CD8-positive, alpha-beta memory T cell (primary cell): ENCODE measurements around the gene PEX26. TPM values are rescaled to one million over a fixed set of nuclear protein-coding genes. Genes with fewer than 3 reads are reported as not detected.

Source experiments
- CTCF ChIA-PET: fragments of 350-600 bp; sonication (Branson Sonifier 250); formaldehyde crosslinking; loops from one replicate; lab custom pipeline; 2021; ENCODE audit warnings: antibody characterized with exemption; lab: Charles Lee
- POLR2A ChIA-PET: fragments of 350-600 bp; sonication (Branson Sonifier 250); formaldehyde crosslinking; loops from one replicate; lab custom pipeline; 2021; ENCODE audit warnings: antibody characterized with exemption; lab: Charles Lee
- DNase-seq, 5 donors: peaks; one replicate each; pipeline versions ENCODE4 v3.0.0 to v3.0.0-alpha.2; 2020 to 2022; ENCODE audit warnings: mixed read lengths in 1 of 5
- H3K27ac ChIP-seq: one replicate; pipeline ENCODE4 v1.7.0; 2013; ENCODE audit warnings: low read depth, mild to moderate bottlenecking, low read length, moderate library complexity
- H3K27me3 ChIP-seq: 2 replicates; pipeline ENCODE4 v1.7.0; 2013; ENCODE audit warnings: low read length, mild to moderate bottlenecking; ENCODE audit not compliant: insufficient read depth, poor library complexity, severe bottlenecking
- H3K36me3 ChIP-seq: 2 replicates; pipeline ENCODE4 v1.7.0; 2013; ENCODE audit warnings: mild to moderate bottlenecking, low read length, moderate library complexity; ENCODE audit not compliant: insufficient read depth
- H3K4me1 ChIP-seq: 2 replicates; pipeline ENCODE4 v1.7.0; 2013; ENCODE audit warnings: mild to moderate bottlenecking, low read length, moderate library complexity; ENCODE audit not compliant: insufficient read depth
- H3K4me3 ChIP-seq: 2 replicates; pipeline ENCODE4 v1.7.0; 2013; ENCODE audit warnings: mild to moderate bottlenecking, low read length
- H3K9me3 ChIP-seq: 2 replicates; pipeline ENCODE4 v1.7.0; 2013; ENCODE audit warnings: mild to moderate bottlenecking, low read length
- H3K27ac Mint-ChIP-seq, 8 donors: one replicate each; pipeline ENCODE4 v1.8.0; 2020 to 2021; ENCODE audit warnings: mixed read lengths in 8 of 8, mild to moderate bottlenecking in 6 of 8, inconsistent platforms in 3 of 8, moderate library complexity in 3 of 8
- H3K27me3 Mint-ChIP-seq, 2 donors: one replicate each; pipeline ENCODE4 v1.8.0; 2020 to 2021; ENCODE audit warnings: mixed read lengths in 2 of 2, mild to moderate bottlenecking in 1 of 2, moderate library complexity in 1 of 2
- H3K36me3 Mint-ChIP-seq, 3 donors: one replicate each; pipeline ENCODE4 v1.8.0; 2020 to 2021; ENCODE audit warnings: mixed read lengths in 3 of 3, inconsistent platforms in 1 of 3, mild to moderate bottlenecking in 1 of 3
- H3K4me1 Mint-ChIP-seq, 3 donors: one replicate each; pipeline ENCODE4 v1.8.0; 2020 to 2021; ENCODE audit warnings: mixed read lengths in 3 of 3, inconsistent platforms in 1 of 3, mild to moderate bottlenecking in 1 of 3
- H3K4me3 Mint-ChIP-seq, 7 donors: one replicate each; pipeline ENCODE4 v1.8.0; 2020 to 2021; ENCODE audit warnings: mixed read lengths in 7 of 7, mild to moderate bottlenecking in 6 of 7, moderate library complexity in 4 of 7, inconsistent platforms in 2 of 7
- H3K9me3 Mint-ChIP-seq, 5 donors: one replicate each; pipeline ENCODE4 v1.8.0; 2020 to 2022; ENCODE audit warnings: mixed read lengths in 5 of 5, mild to moderate bottlenecking in 3 of 5, moderate library complexity in 2 of 5, inconsistent platforms in 1 of 5
- polyA plus RNA-seq: library from polyadenylated mRNA; unstranded; fragments of 300-500 nt; fragmentation: Illumina TruSeq; gene quantifications from one replicate; pipeline ENCODE4 v1.2.3, GENCODE V29; 2021
- total RNA-seq, 2 experiments: library from RNA; stranded (reverse); gene quantifications; one replicate each; pipeline ENCODE4 v1.2.3, GENCODE V29; 2021

PEX26 gene
- total and polyA plus RNA-seq, 3 experiments from 2014 or later = 6.0 to 59.3 (median 56.7) TPM

- Histone ChIP-seq H3K27me3 (no peaks in the 10 kb centered on the region), H3K36me3 (peaks cover 3% of the 10 kb centered on the region), H3K27ac (peak overlapping the region; percentile 84), H3K9me3 (no peaks in the 10 kb centered on the region), H3K4me1 (peaks cover 37% of the 10 kb centered on the region), H3K4me3 (peak overlapping the region; percentile 93)
- Mint-ChIP-seq H3K4me3 (peak overlapping the region; percentile 91 to 99 (median 95)), H3K27ac (peak overlapping the region; percentile 92 to 100 (median 97)), H3K9me3 (no peaks in the 10 kb centered on the region), H3K4me1 (peaks cover 48 to 56% (median 56%) of the 10 kb centered on the region in 3 donors), H3K27me3 (no peaks in the 10 kb centered on the region), H3K36me3 (peaks cover 5 to 37% (median 17%) of the 10 kb centered on the region in 3 donors)
- no peak for DNase-seq
- CTCF ChIA-PET = interaction anchor here (1.0 to 7.4 kb wide), 8 partner anchors 53 to 335 kb away, joined by 3 to 115 read pairs (median 4); no protein-coding TSS in a partner anchor
- POLR2A ChIA-PET = interaction anchor here (1.1 to 2.0 kb wide), 3 partner anchors 15 to 438 kb away, joined by 4 to 24 read pairs (median 4); partner anchors contain the start of genes BCL2L13 and USP18
Observed at GRCh38 chr22:18077087-18077638, 627 bp upstream of the PEX26 start.

DNA sequence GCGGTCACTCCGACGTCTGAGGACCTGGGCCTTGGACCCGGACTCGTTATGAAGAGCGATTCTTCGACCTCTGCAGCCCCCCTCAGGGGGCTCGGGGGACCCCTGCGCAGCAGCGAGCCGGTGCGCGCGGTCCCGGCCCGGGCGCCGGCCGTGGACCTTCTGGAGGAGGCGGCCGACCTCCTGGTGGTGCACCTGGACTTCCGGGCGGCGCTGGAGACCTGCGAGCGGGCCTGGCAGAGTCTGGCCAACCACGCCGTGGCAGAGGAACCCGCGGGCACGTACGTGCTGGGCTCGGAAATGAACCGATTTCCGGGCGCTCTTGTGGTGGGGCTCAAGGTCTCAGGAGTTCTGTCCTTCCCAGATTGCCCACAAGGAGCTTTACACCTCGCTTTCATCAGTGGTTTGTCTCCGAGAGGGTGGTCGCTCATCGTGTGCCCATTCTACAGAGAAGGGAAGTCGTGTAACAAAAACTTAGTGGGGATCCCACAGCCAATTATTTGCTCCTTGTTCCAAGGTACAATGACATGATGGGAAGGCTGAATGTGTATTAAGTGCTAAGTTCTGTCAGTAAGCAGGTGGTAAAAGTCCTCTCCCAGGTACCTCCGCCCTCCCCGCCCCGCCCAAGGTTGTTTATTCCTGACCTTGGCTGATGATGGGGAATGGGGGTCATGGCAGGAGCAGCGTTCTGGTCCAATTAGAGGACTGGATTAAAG lies 695 bp downstream of the PEX26 start:
- Mint-ChIP-seq H3K4me1 (peaks cover 57 to 67% (median 67%) of the 10 kb centered on the region in 3 donors), H3K4me3 (peak overlapping the region; percentile 91 to 99 (median 95)), H3K27ac (peak overlapping the region; percentile 81 to 100 (median 97)), H3K9me3 (no peaks in the 10 kb centered on the region), H3K36me3 (peaks cover 5 to 50% (median 26%) of the 10 kb centered on the region in 3 donors), H3K27me3 (no peaks in the 10 kb centered on the region)
- peaks cover 14% of the 10 kb centered on the region for H3K36me3 ChIP-seq
- H3K9me3 ChIP-seq = no peaks in the 10 kb centered on the region
- peak overlapping the region; percentile 93 for H3K4me3 ChIP-seq
- peak in 4 of 5 donors; percentile 10 to 58 (median 33) for DNase-seq
- ChIA-PET POLR2A (interaction anchor here (1.4 to 2.0 kb wide), 3 partner anchors 11 to 71 kb away, joined by 3 to 24 read pairs (median 4); partner anchors contain the start of gene USP18), CTCF (interaction anchor here (0.8 to 7.4 kb wide), 4 partner anchors 73 to 907 kb away, joined by 3 to 115 read pairs (median 4); no protein-coding TSS in a partner anchor)
- H3K27ac ChIP-seq = peak overlapping the region; percentile 84
- no peaks in the 10 kb centered on the region for H3K27me3 ChIP-seq
- H3K4me1 ChIP-seq = peaks cover 37% of the 10 kb centered on the region

GRCh38 chr22:18079706-18080233 lies 2.0 kb downstream of the PEX26 start:
- Mint-ChIP-seq H3K27ac (peak overlapping the region in 6 of 8 donors; percentile 51 to 92 (median 66)), H3K27me3 (no peaks in the 10 kb centered on the region), H3K4me1 (peaks cover 57 to 67% (median 67%) of the 10 kb centered on the region in 3 donors), H3K36me3 (peaks cover 5 to 57% (median 26%) of the 10 kb centered on the region in 3 donors), H3K9me3 (no peaks in the 10 kb centered on the region), H3K4me3 (peak overlapping the region; percentile 79 to 99 (median 93))
- Histone ChIP-seq H3K36me3 (peaks cover 19% of the 10 kb centered on the region), H3K27ac (no peak overlapping the region), H3K4me3 (no peak overlapping the region), H3K27me3 (no peaks in the 10 kb centered on the region), H3K4me1 (peaks cover 37% of the 10 kb centered on the region), H3K9me3 (no peaks in the 10 kb centered on the region)
- CTCF ChIA-PET = interaction anchor here (1.4 kb wide), 1 partner anchor 338 kb away, joined by 5 read pairs; no protein-coding TSS in a partner anchor
- POLR2A ChIA-PET = interaction anchor here (1.4 kb wide), 1 partner anchor 10 kb away, joined by 3 read pairs; no protein-coding TSS in a partner anchor
- no peak for DNase-seq

DNA sequence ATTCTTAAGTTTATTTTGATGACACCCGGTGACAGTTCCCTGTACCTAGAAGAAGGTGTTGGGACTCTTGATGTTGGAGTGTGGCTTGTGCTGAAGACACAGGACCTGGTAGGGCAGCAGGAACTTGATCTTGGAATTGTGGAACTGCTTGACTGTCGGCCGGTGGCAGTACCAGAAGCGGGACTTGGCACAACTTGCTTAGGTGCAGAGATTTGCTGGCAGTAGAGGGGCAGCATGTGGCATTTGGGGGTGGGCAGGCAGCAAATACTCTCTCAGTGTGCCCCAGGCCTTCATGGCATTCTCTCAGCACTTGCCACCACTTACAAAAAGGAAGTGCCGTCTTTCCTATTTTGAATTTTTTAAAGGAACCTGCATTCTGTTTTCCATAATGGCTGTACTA lies 3.6 kb downstream of the PEX26 start:
- Mint-ChIP-seq H3K4me1 (peaks cover 51 to 60% (median 59%) of the 10 kb centered on the region in 3 donors), H3K36me3 (peaks cover 5 to 73% (median 29%) of the 10 kb centered on the region in 3 donors), H3K27me3 (no peaks in the 10 kb centered on the region), H3K4me3 (peak overlapping the region in 1 of 7 donors; percentile 67), H3K9me3 (no peaks in the 10 kb centered on the region), H3K27ac (peak overlapping the region in 3 of 8 donors; percentile 9 to 92 (median 22))
- no peak overlapping the region for H3K27ac ChIP-seq
- no peak overlapping the region for H3K4me3 ChIP-seq
- peaks cover 30% of the 10 kb centered on the region for H3K4me1 ChIP-seq
- DNase-seq = no peak
- POLR2A ChIA-PET = no interaction called here
- peaks cover 19% of the 10 kb centered on the region for H3K36me3 ChIP-seq
- H3K27me3 ChIP-seq = no peaks in the 10 kb centered on the region
- CTCF ChIA-PET = interaction anchor here (0.6 kb wide), 1 partner anchor 24 kb away, joined by 3 read pairs; no protein-coding TSS in a partner anchor
- H3K9me3 ChIP-seq = no peaks in the 10 kb centered on the region

DNA sequence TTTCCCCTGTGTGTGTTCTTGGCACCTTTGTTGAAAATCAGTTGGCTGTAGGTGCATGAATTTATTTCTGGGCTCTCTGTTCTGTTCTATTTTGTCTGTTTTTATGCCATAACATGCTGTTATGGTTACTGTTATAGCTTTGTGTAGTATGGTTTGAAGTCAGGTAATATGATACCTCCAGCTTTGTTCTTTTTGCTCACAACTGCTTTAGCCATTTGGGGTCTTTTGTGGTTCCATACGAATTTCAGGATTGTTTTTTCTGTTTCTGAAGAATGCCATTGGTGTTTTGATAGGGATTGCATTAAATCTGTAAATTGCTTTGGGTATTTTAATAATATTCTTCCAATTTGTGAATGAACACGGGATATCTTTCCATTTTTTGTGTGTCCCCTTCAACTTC lies 4.7 kb downstream of the PEX26 start:
- H3K27me3 Mint-ChIP-seq = no peaks in the 10 kb centered on the region
- H3K4me3 ChIP-seq = no peak overlapping the region
- H3K9me3 ChIP-seq = no peaks in the 10 kb centered on the region
- peak overlapping the region in 1 of 8 donors; percentile 17 for H3K27ac Mint-ChIP-seq
- DNase-seq = no peak
- H3K4me3 Mint-ChIP-seq = peak overlapping the region in 1 of 7 donors; percentile 67
- no peaks in the 10 kb centered on the region for H3K9me3 Mint-ChIP-seq
- H3K36me3 ChIP-seq = peaks cover 24% of the 10 kb centered on the region
- ChIA-PET CTCF (no interaction called here), POLR2A (no interaction called here)
- H3K27me3 ChIP-seq = no peaks in the 10 kb centered on the region
- peaks cover 20% of the 10 kb centered on the region for H3K4me1 ChIP-seq
- peaks cover 43 to 50% (median 50%) of the 10 kb centered on the region in 3 donors for H3K4me1 Mint-ChIP-seq
- no peak overlapping the region for H3K27ac ChIP-seq
- H3K36me3 Mint-ChIP-seq = peaks cover 5 to 82% (median 29%) of the 10 kb centered on the region in 3 donors

DNA sequence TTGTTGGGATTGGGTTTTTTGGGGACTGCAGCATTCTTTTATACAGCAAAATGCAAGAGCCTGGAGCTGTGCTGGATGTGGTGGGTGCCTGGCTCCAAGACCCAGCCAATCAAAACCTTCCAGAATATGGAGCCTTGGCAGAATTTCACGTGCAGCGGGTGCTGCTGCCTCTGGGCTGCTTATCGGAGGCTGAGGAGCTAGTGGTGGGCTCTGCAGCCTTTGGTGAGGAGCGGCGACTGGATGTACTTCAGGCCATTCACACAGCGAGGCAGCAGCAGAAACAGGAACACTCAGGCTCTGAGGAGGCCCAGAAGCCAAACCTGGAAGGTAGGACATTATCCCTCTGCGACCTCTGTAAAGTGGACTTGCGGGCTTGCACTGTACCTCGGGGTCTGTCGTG lies 5.6 kb downstream of the PEX26 start:
- H3K4me3 Mint-ChIP-seq = peak overlapping the region in 1 of 7 donors; percentile 23
- H3K9me3 Mint-ChIP-seq = no peaks in the 10 kb centered on the region
- H3K36me3 Mint-ChIP-seq = peaks cover 5 to 87% (median 29%) of the 10 kb centered on the region in 3 donors
- POLR2A ChIA-PET = no interaction called here
- H3K27me3 Mint-ChIP-seq = no peaks in the 10 kb centered on the region
- Histone ChIP-seq H3K27me3 (no peaks in the 10 kb centered on the region), H3K4me1 (peaks cover 20% of the 10 kb centered on the region), H3K27ac (no peak overlapping the region), H3K36me3 (peaks cover 33% of the 10 kb centered on the region), H3K9me3 (no peaks in the 10 kb centered on the region), H3K4me3 (no peak overlapping the region)
- DNase-seq = no peak
- peak overlapping the region in 2 of 8 donors; percentile 36 to 43 for H3K27ac Mint-ChIP-seq
- H3K4me1 Mint-ChIP-seq = peaks cover 38 to 45% (median 44%) of the 10 kb centered on the region in 3 donors
- CTCF ChIA-PET = no interaction called here

DNA sequence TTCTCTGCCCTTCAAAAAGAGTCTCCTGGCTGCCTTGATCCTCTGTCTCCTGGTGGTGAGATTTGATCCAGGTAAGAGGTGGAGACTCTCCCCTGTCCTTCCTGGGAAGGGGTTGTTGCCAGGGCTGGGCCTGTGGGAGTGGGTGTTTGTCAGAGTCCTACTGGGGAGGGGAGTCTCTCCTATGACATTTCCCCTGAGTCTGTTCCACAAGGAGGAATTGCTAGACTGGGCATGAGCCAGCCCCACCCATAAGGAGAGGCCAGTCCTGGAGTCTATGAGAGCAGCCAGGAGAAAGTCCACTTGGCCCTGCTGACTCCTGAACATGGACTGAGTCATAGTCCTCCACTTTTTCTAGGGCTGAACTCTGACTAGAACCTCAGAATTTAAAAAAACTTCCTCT lies 7.4 kb downstream of the PEX26 start:
- Histone ChIP-seq H3K4me1 (peaks cover 7% of the 10 kb centered on the region), H3K27ac (no peak overlapping the region), H3K4me3 (no peak overlapping the region), H3K9me3 (no peaks in the 10 kb centered on the region), H3K36me3 (peaks cover 34% of the 10 kb centered on the region), H3K27me3 (no peaks in the 10 kb centered on the region)
- ChIA-PET POLR2A (no interaction called here), CTCF (no interaction called here)
- Mint-ChIP-seq H3K9me3 (no peaks in the 10 kb centered on the region), H3K4me1 (peaks cover 27 to 38% (median 36%) of the 10 kb centered on the region in 3 donors), H3K27ac (no peak overlapping the region), H3K4me3 (no peak overlapping the region), H3K36me3 (peaks cover 8 to 88% (median 32%) of the 10 kb centered on the region in 3 donors), H3K27me3 (no peaks in the 10 kb centered on the region)
- no peak for DNase-seq
